B cell (primary cell): ENCODE results near the gene PRR33. TPM values are rescaled to one million over a fixed set of nuclear protein-coding genes. Genes with fewer than 3 reads are reported as not detected.

Experiments used
- ATAC-seq: fragments of 200-7000 bp; cut with Tn5 transposase; one replicate; pipeline ENCODE4 v1.10.0; 2021; ENCODE audit warnings: low read depth, mild to moderate bottlenecking, moderate number of reproducible peaks, moderate library complexity
- CTCF ChIA-PET: fragments of 350-600 bp; sonication (Branson Sonifier 250); formaldehyde crosslinking; loops from one replicate; lab custom pipeline; 2021; ENCODE audit warnings: antibody characterized with exemption, inconsistent platforms; lab: Charles Lee
- POLR2A ChIA-PET: fragments of 350-600 bp; sonication (Branson Sonifier 250); formaldehyde crosslinking; loops from one replicate; lab custom pipeline; 2021; ENCODE audit warnings: antibody characterized with exemption; lab: Charles Lee
- DNase-seq: peaks from one replicate; pipeline ENCODE4 v3.0.0; 2013
- H2AFZ ChIP-seq: 2 replicates; pipeline ENCODE4 v1.6.1; 2012; ENCODE audit warnings: mild to moderate bottlenecking, low read depth, low read length; ENCODE audit not compliant: insufficient read depth, poor library complexity, severe bottlenecking
- H3K27ac ChIP-seq, 2 donors: 1 replicate in 1 of 2; 2 replicates in 1 of 2; pipeline ENCODE4 v1.5.1; 2012 to 2013; ENCODE audit warnings: low read length in 2 of 2, mild to moderate bottlenecking in 2 of 2, moderate library complexity in 1 of 2
- H3K27me3 ChIP-seq, 4 experiments: fragments of 200-600 bp in 1 of 4; sonication (generic) in 1 of 4; replicated peaks in 1 of 4; 1 replicate in 2 of 4; 2 replicates in 2 of 4; pipeline versions ENCODE4 v1.6.1 to v1.7.0; 2013 to 2016; ENCODE audit warnings: low read length in 3 of 4, mild to moderate bottlenecking in 2 of 4, mixed read lengths in 1 of 4, moderate library complexity in 1 of 4; ENCODE audit not compliant: insufficient read depth in 4 of 4, control insufficient read depth in 3 of 4; ENCODE audit errors: control extremely low read depth in 1 of 4
- H3K36me3 ChIP-seq, 2 experiments: replicated peaks in 1 of 2; 1 replicate in 1 of 2; 2 replicates in 1 of 2; pipeline versions ENCODE4 v1.6.1 to v1.7.1; 2013; ENCODE audit warnings: low read length in 1 of 2; ENCODE audit not compliant: insufficient read depth in 2 of 2, control insufficient read depth in 1 of 2; ENCODE audit errors: control extremely low read depth in 1 of 2, extremely low read depth in 1 of 2
- H3K4me1 ChIP-seq, 2 donors: fragments of 200-600 bp in 1 of 2; sonication (generic) in 1 of 2; 1 replicate in 1 of 2; 2 replicates in 1 of 2; pipeline versions ENCODE4 v1.5.1 to v1.6.1; 2013 to 2017; ENCODE audit warnings: low read length in 2 of 2; ENCODE audit not compliant: control insufficient read depth in 2 of 2, insufficient read depth in 2 of 2
- H3K4me2 ChIP-seq: replicated peaks from 2 replicates; pipeline ENCODE3; 2012; ENCODE audit warnings: mild to moderate bottlenecking, low read depth, low read length; ENCODE audit not compliant: poor library complexity, severe bottlenecking
- H3K4me3 ChIP-seq, 5 experiments: fragments of 200-600 bp in 1 of 5; sonication (generic) in 1 of 5; 1 replicate in 3 of 5; 2 replicates in 2 of 5; pipeline versions ENCODE4 v1.5.1 to v1.7.0; 2011 to 2016; ENCODE audit warnings: low read length in 4 of 5, mild to moderate bottlenecking in 4 of 5, low read depth in 2 of 5, control low read depth in 1 of 5, moderate library complexity in 1 of 5; ENCODE audit not compliant: insufficient read depth in 1 of 5; ENCODE audit errors: control extremely low read depth in 1 of 5, extremely low read depth in 1 of 5
- H3K79me2 ChIP-seq: fragments of 200-600 bp; sonication (generic); one replicate; pipeline ENCODE4 v1.6.0; 2016; ENCODE audit warnings: low read length; ENCODE audit not compliant: control insufficient read depth, insufficient read depth
- H3K9ac ChIP-seq: fragments of 200-600 bp; sonication (generic); 2 replicates; pipeline ENCODE4 v1.6.1; 2017; ENCODE audit warnings: mild to moderate bottlenecking, low read length, moderate library complexity
- H3K9me3 ChIP-seq, 3 donors: one replicate each; pipeline versions ENCODE4 v1.6.1 to v1.7.1; 2013; ENCODE audit warnings: low read length in 2 of 3; ENCODE audit not compliant: control insufficient read depth in 2 of 3, insufficient read depth in 1 of 3; ENCODE audit errors: control extremely low read depth in 1 of 3
- H4K20me1 ChIP-seq: 2 replicates; pipeline ENCODE4 v1.6.0; 2012; ENCODE audit warnings: mild to moderate bottlenecking, low read length; ENCODE audit not compliant: insufficient read depth, control insufficient read depth, poor library complexity, severe bottlenecking
- H3K27ac Mint-ChIP-seq: one replicate; pipeline ENCODE4 v1.8.0; 2021; ENCODE audit warnings: mixed read lengths
- H3K27me3 Mint-ChIP-seq: one replicate; pipeline ENCODE4 v1.8.0; 2021; ENCODE audit warnings: mixed read lengths
- H3K4me1 Mint-ChIP-seq: one replicate; pipeline ENCODE4 v1.8.0; 2021; ENCODE audit warnings: mixed read lengths
- H3K4me3 Mint-ChIP-seq: one replicate; pipeline ENCODE4 v1.8.0; 2021; ENCODE audit warnings: mixed read lengths
- H3K9me3 Mint-ChIP-seq: one replicate; pipeline ENCODE4 v1.8.0; 2022; ENCODE audit warnings: mixed read lengths; ENCODE audit not compliant: insufficient read depth
- EZH2 ChIP-seq: IDR thresholded peaks from 2 replicates; pipeline ENCODE4 v1.6.1; 2012; ENCODE audit warnings: borderline replicate concordance, low read depth, mild to moderate bottlenecking, moderate library complexity, low read length; ENCODE audit not compliant: insufficient read depth, poor library complexity, severe bottlenecking
- WGBS: methylation state at CpG from one replicate; pipeline ENCODE4 v1.1.5; 2013; ENCODE audit warnings: missing lambda C conversion rate; ENCODE audit not compliant: insufficient coverage; 5-methylcytosine and 5-hydroxymethylcytosine counted together
- intact Hi-C: fragments of 100-400 bp; cut with micrococcal nuclease; formaldehyde crosslinking; loops from one replicate; pipeline ENCODE4 v1.10.0; 2022
- polyA plus RNA-seq: library from polyadenylated mRNA; depleted of rRNA; stranded (reverse); fragments of >200 nt; gene quantifications from 2 replicates; pipeline ENCODE4 v1.2.3, GENCODE V29; 2012
- total RNA-seq, 2 donors: library from RNA; stranded (reverse); fragments of 120-200 nt in 1 of 2; gene quantifications; 1 replicate in 1 of 2; 2 replicates in 1 of 2; pipeline versions ENCODE4 v1.2.3 to v1.2.4, GENCODE V29; 2013 to 2022
- TF ChIP-seq, protein P1 (sequence below): fragments of 200-600 bp; IDR thresholded peaks from one replicate; pipeline ENCODE4 v1.8.0; 2022; ENCODE audit warnings: antibody characterized with exemption, mild to moderate bottlenecking

The PRR33 gene
- total and polyA plus RNA-seq, 2 donors (not counting 1 experiment from before 2014, with no cell fraction given): not detected

DNA sequence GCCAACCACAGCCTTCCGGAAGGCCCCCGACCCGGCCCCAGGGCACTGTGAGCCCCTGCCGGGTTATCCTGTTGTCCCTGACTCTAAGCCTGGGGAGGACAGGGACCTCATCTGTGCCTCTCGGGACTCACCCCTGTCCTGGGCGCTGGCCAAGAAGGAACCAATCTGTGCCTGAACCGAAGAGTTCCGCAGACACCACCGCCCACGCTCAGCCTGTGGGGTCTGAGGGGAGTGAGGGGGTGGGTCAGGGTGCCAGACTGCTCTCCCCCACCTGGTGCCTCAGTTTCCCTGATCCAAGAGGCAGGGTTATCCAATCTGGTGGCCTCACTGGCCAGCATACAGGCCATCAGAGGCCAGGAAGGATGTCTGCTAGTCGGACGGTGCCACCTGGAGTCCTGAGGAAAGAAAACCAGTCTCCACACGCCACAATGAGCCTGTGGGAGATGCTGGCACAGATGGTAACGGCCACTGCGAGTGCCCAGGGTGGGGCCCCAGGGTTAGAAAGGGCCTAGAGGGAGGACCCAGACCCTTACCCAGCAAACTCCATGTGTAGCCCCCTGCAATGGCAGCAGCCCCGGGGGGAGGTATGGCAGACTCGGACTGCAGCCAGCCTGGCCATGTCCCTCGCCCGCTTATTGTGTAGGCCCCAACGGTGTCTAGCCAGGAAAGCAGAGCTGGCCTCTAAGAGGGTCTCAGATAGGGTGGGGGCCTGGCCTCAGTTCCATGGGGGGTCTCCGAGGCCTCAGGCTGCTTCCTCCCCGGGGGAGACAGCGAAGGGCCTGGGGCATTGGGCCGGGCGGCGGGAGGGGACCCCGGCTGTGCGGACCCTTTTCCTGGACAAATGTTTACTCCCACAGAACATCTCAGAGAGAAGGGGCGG lies 27.0 kb upstream of the PRR33 start:
- H3K9me3 ChIP-seq: no peaks in the 10 kb centered on the region
- no peaks in the 10 kb centered on the region for H3K9me3 Mint-ChIP-seq
- H3K27me3 Mint-ChIP-seq: peaks cover 26% of the 10 kb centered on the region
- TF ChIP-seq, protein P1, sequence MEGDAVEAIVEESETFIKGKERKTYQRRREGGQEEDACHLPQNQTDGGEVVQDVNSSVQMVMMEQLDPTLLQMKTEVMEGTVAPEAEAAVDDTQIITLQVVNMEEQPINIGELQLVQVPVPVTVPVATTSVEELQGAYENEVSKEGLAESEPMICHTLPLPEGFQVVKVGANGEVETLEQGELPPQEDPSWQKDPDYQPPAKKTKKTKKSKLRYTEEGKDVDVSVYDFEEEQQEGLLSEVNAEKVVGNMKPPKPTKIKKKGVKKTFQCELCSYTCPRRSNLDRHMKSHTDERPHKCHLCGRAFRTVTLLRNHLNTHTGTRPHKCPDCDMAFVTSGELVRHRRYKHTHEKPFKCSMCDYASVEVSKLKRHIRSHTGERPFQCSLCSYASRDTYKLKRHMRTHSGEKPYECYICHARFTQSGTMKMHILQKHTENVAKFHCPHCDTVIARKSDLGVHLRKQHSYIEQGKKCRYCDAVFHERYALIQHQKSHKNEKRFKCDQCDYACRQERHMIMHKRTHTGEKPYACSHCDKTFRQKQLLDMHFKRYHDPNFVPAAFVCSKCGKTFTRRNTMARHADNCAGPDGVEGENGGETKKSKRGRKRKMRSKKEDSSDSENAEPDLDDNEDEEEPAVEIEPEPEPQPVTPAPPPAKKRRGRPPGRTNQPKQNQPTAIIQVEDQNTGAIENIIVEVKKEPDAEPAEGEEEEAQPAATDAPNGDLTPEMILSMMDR: no peak
- TF ChIP-seq EZH2: no peak
- no peak overlapping the region for H3K4me2 ChIP-seq
- no peak overlapping the region for H3K4me3 Mint-ChIP-seq
- intact Hi-C loops: loop anchor here (5.0 kb wide), 2 partner anchors 36 to 66 kb away; partner anchors contain the start of gene LSP1
- ATAC-seq (no peak), DNase-seq (no peak)
- H3K4me1 Mint-ChIP-seq: peaks cover 19% of the 10 kb centered on the region
- peaks cover 0 to 5% of the 10 kb centered on the region in 2 donors for H3K4me1 ChIP-seq
- WGBS: 79% methylated on average over 24 of the region's 29 CpGs
- H3K36me3 ChIP-seq: no peaks in the 10 kb centered on the region
- H3K79me2 ChIP-seq: no peaks in the 10 kb centered on the region
- H3K27ac Mint-ChIP-seq: peak overlapping the region; percentile 68
- H3K27me3 ChIP-seq: peaks cover 0 to 13% (median 6%) of the 10 kb centered on the region in 4 experiments
- H3K27ac ChIP-seq: no peak overlapping the region
- H3K9ac ChIP-seq: no peak overlapping the region
- ChIA-PET CTCF (interaction anchor here (1.5 kb wide), 1 partner anchor 233 kb away, joined by 4 read pairs; no protein-coding TSS in a partner anchor), POLR2A (interaction anchor here (0.6 to 1.4 kb wide), 2 partner anchors 27 to 54 kb away, joined by 3 to 5 read pairs; partner anchors contain the start of gene PRR33)
- H3K4me3 ChIP-seq: no peak overlapping the region
- no peaks in the 10 kb centered on the region for H4K20me1 ChIP-seq
- no peak overlapping the region for H2AFZ ChIP-seq
